HUES48 (cell line): ENCODE results near the gene SELENOH.

Source experiments
- H3K27ac ChIP-seq: one replicate; pipeline ENCODE4 v1.7.0; 2013; ENCODE audit warnings: low read depth, low read length, inconsistent platforms
- H3K27me3 ChIP-seq: 2 replicates; pipeline ENCODE4 v1.6.1; 2013; ENCODE audit warnings: mild to moderate bottlenecking, low read length; ENCODE audit not compliant: control insufficient read depth, insufficient read depth
- H3K36me3 ChIP-seq: 2 replicates; pipeline ENCODE4 v1.6.1; 2013; ENCODE audit warnings: low read length; ENCODE audit not compliant: control insufficient read depth, insufficient read depth
- H3K4me1 ChIP-seq: 2 replicates; pipeline ENCODE4 v1.6.1; 2013; ENCODE audit warnings: mild to moderate bottlenecking, low read length; ENCODE audit not compliant: control insufficient read depth, insufficient read depth
- H3K4me3 ChIP-seq: 2 replicates; pipeline ENCODE4 v1.5.1; 2013; ENCODE audit warnings: mild to moderate bottlenecking, low read depth, low read length
- H3K9ac ChIP-seq: 2 replicates; pipeline ENCODE4 v1.6.1; 2013; ENCODE audit warnings: mild to moderate bottlenecking, low read depth, low read length, moderate library complexity
- H3K9me3 ChIP-seq: 2 replicates; pipeline ENCODE4 v1.6.1; 2013; ENCODE audit warnings: low read length; ENCODE audit not compliant: control insufficient read depth, insufficient read depth

Gene SELENOH

DNA sequence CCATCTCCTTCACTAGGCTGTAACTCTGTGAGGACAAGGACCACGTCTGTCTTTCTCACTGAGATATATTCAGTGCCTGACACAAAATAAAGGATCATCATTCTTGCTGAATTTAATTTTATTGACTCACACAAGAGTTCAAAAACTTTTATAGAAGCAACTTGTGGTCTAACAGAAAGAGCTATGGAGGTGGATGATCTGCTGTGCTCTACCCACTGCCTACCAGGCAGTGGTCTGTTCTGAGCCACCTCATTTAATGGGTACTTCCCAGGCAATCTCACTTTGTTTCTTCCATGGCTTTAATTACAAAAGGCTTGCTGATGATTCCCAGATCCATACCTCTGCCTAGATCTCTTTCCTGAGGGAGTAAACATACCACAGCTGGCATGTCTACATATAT is 5.6 kb downstream of the SELENOH start:
- no peak overlapping the region for H3K9ac ChIP-seq
- peaks cover 24% of the 10 kb centered on the region for H3K36me3 ChIP-seq
- H3K27ac ChIP-seq = no peak overlapping the region
- no peak overlapping the region for H3K4me3 ChIP-seq
- H3K27me3 ChIP-seq = no peaks in the 10 kb centered on the region
- H3K4me1 ChIP-seq = peaks cover 6% of the 10 kb centered on the region; the same call in 1 of the 2 replicates
- H3K9me3 ChIP-seq = no peaks in the 10 kb centered on the region

DNA sequence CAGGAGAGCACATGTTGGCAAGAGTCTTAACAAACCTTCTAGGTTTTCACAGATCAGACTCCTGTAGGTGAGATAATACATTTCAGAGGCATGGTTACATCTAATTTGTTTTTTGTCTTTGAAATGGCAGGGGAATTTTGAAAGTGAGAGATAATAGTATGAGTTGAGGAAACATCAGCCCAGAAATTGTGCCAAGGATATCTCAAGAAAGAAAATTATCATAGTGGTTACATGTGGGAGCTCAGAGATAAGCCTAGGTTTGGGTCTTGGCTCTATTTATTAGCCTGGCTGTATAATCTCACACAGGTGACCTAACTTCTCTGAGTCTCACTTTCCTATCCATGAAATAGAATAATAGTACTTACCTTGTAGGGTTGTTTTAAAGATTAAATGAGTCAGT is 9.9 kb downstream of the SELENOH start:
- Histone ChIP-seq H3K9ac (no peak overlapping the region), H3K27me3 (no peaks in the 10 kb centered on the region), H3K27ac (no peak overlapping the region), H3K4me3 (no peak overlapping the region), H3K4me1 (peaks cover 2% of the 10 kb centered on the region; the same call in 1 of the 2 replicates), H3K9me3 (no peaks in the 10 kb centered on the region), H3K36me3 (no peaks in the 10 kb centered on the region)

DNA sequence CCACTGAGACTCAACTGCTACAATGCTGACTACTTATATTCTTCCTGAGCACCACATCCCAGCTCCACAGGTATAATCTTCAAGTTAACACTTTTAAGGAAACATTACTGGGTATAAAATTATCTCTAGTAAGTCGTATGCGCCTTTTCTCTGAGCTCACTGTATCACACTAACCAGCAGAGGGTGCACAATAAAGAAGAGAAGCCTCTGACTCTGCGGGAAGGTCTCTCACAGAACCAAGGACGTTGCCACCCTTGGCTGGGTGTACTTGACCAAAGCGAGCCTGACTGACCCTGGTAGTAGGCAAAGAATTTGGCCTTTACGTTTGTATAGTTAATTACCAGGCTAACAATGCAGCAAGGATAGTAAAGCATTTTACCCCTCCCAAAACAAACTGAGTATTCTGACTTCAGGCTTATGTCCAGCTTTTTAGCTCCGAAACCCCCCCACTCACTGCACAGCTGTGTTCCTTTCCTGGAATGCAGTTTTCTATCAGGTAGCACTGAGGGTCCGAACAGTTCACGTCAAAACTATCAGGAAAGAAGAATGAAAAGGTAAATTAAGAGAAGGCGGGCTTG is 10.5 kb downstream of the SELENOH start, which contains the start of gene BTBD18:
TSS of gene BTBD18 (minus strand) at position 144 of the 578 bp plus-strand sequence. CDS start 631 bp downstream, outside the sequence.
- no peak within 1 kb of the TSS for H3K4me3 ChIP-seq
- H3K9me3 ChIP-seq = no peaks in the 10 kb centered on the region
- H3K27me3 ChIP-seq = no peaks in the 10 kb centered on the region
- H3K27ac ChIP-seq = no peak within 1 kb of the TSS
- H3K9ac ChIP-seq = no peak within 1 kb of the TSS
- peaks cover 2% of the 10 kb centered on the region; the same call in 1 of the 2 replicates for H3K4me1 ChIP-seq
- H3K36me3 ChIP-seq = no peaks in the 10 kb centered on the region

DNA sequence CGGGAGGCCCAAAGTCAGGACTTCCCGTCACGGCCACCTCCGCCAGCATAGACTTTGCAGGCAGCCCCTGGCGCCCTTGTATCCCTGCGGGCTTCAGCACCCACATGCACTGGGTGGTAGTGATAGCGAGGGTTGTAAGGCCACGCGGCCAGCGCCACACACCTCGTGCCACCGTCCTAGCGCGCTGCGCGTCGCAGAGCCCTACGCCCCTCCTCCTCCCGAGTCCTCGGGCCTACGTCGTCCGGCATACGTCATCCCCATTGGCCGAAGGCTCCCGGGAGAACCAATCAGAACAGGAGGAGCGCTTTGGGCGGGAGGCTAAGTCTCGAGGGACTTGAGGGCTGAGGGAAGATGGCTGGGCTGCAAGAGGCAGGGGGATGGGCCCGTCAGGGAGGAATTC is 11.7 kb downstream of the SELENOH start:
- Histone ChIP-seq H3K9me3 (no peaks in the 10 kb centered on the region), H3K27me3 (no peaks in the 10 kb centered on the region), H3K9ac (no peak overlapping the region), H3K4me1 (peaks cover 2% of the 10 kb centered on the region; the same call in 1 of the 2 replicates), H3K36me3 (no peaks in the 10 kb centered on the region), H3K4me3 (no peak overlapping the region), H3K27ac (no peak overlapping the region)

DNA sequence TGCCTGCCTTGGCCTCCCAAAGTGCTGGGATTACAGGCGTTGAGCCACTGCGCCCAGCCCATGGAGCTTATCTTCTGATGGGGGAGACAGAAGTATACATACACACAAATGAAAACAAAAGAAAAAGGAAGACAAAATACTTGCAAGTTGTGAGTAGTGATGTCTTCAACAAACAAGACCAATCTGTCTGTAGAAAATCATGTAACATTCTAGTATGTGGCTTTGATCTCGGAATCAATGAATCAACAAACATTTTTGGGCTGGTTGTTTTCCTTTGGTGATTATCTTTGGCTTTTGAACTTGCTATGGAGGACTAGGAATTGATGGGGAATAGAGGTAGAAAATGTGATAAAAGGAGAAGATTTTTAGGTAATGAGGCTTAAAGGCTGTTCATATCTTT is 16.9 kb downstream of the SELENOH start:
- Histone ChIP-seq H3K4me3 (no peak overlapping the region), H3K27me3 (no peaks in the 10 kb centered on the region), H3K4me1 (0 out of 2 replicates have a peak, but pooled peaks cover 2% of the 10 kb centered on the region), H3K27ac (no peak overlapping the region), H3K9ac (no peak overlapping the region), H3K36me3 (no peaks in the 10 kb centered on the region), H3K9me3 (no peaks in the 10 kb centered on the region)

DNA sequence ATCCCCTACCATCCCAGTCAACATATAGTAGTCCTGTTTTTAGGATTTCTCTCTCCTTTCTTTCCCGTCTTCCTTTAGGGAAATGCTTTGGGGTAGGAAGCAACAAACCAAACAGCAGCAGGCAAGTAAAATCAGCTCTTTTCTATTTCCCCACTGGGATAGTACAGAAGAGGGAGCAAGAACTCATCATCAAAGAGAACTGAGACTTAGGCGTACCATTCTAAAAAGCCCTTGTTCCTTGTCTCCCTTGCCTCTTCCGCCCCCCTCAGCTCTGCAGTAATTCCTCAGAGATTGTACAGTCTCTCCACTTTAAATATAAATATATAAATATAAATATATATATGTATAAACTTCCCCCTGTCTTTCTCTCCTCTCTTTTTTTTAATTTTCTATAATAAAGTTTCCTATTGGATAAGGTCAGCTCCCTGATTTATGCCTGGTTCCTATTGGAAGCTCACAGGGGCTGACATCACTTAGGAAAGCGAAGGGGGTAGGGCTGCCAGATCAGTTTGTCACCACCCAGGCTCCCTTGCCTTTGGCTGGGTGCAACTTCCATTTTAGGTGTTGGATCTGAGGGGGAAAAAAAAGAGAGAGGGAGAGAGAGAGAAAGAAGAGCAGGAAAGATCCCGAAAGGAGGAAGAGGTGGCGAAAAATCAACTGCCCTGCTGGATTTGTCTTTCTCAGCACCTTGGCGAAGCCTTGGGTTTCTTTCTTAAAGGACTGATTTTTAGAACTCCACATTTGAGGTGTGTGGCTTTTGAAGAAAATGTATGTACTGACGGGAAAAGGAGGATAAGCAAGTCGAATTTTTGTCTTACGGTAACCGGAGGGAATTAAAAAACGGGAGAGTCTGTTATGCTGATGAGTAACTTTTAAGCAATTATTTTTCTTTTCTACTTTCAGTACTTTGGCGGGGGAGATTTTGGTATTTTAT is 20.3 kb downstream of the SELENOH start, which contains the start of gene CTNND1:
TSS of gene CTNND1 (plus strand) at position 502 of the 934 bp plus-strand sequence. CDS start 29,677 bp downstream, outside the sequence.
- Histone ChIP-seq H3K27ac (peak within 1 kb of the TSS; percentile 98), H3K4me3 (peak within 1 kb of the TSS; percentile 87), H3K27me3 (no peaks in the 10 kb centered on the region), H3K9me3 (no peaks in the 10 kb centered on the region), H3K9ac (peak within 1 kb of the TSS; percentile 96), H3K4me1 (peaks cover 19% of the 10 kb centered on the region), H3K36me3 (no peaks in the 10 kb centered on the region)

DNA sequence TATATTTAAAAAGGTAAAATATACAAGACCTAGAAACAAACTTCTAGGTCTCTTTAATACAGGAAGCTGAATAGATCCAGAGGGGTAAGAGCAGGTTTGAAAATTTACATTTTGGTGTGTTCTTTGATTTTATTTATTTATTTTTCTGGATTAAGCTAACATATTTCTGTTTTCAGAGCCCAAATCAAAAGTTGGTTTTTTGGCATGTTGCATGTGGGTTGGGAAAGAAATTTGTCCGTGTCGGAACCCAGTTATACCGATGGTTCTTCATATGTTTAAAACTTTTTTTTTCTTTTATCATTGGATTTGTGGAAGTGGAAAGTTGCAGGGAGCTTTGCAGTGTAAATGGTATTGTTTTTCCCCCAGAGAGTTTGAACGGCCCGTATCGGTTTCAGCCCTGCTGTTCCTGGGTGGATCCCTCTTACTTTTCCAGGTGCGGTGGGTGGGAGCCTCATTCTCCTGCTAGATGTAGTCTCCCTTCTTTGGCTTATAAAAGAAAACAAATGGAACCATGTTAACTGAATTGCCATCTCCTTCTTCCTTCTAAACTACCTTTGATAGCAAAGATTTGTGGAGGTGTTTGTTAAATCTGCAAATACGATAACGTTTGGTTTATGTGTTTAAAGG is 21.1 kb downstream of the SELENOH start:
- no peaks in the 10 kb centered on the region for H3K36me3 ChIP-seq
- H3K27me3 ChIP-seq = no peaks in the 10 kb centered on the region
- H3K27ac ChIP-seq = peak overlapping the region; percentile 98
- H3K9me3 ChIP-seq = no peaks in the 10 kb centered on the region
- H3K4me3 ChIP-seq = peak overlapping the region; percentile 87
- H3K4me1 ChIP-seq = peaks cover 19% of the 10 kb centered on the region
- H3K9ac ChIP-seq = peak overlapping the region; percentile 96

DNA sequence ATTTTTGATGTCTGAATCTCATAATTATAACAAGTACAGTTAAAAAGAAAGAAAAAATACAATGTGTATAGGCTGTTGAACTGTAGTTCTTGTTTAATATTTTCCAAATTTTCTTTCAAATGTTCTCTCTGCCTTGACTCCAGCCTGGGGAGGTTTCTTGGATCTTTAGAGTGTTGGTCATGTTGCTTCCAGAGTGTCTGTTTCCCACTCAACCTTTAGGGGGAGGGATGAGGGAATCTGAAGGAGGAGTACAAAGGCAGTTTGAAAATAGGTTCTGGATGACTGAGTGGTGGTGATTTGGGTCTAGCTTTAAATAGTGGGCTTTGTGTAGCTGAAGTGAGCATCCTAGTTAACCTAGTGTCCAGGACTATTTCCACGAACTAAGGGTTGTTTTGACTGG is 22.3 kb downstream of the SELENOH start:
- H3K4me3 ChIP-seq = peak overlapping the region; percentile 87
- H3K27ac ChIP-seq = peak overlapping the region; percentile 98
- no peaks in the 10 kb centered on the region for H3K9me3 ChIP-seq
- H3K4me1 ChIP-seq = peaks cover 19% of the 10 kb centered on the region
- no peaks in the 10 kb centered on the region for H3K27me3 ChIP-seq
- no peaks in the 10 kb centered on the region for H3K36me3 ChIP-seq
- H3K9ac ChIP-seq = peak overlapping the region; percentile 96

DNA sequence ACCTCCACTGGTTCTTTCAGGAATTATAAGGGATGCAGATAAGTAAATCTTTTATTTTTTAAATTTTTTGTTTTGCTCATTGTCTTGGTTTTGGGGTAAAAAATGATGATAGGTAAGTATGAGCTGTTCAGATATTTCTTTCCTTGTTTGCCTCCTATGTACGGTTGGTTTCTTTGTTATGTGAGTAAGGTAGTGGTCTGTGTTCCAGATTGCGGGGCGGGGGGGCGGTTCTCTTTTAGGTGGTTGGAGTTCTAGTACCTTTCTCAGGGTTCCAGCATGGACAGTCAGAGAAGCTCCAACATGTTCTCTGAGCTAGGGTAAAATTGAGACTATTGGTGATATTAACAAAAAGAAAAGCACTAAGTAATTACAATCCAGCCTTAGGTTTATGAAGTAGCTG is 22.7 kb downstream of the SELENOH start:
- H3K27ac ChIP-seq = no peak overlapping the region

DNA sequence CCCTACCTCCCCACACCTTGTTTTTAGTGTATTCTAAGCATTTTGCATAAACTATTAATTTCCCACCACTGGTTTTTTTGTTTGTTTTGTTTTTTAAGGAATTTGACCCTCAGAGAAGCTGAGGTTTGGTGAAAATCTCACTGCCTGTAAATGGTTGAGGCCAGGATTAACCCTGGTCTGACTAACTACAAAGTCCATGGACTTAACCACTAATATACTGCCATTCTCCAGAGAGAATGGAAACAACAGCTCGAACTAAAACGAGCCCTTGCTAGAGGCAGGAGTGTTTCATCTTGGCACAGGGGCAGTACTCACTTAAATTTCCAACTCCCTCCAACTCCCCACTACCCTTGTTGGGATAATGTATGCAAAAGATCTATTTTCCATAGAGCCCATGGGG is 23.3 kb downstream of the SELENOH start:
- peaks cover 19% of the 10 kb centered on the region for H3K4me1 ChIP-seq
- H3K9ac ChIP-seq = peak overlapping the region; percentile 96; the same call in 1 of the 2 replicates
- H3K36me3 ChIP-seq = no peaks in the 10 kb centered on the region
- peak overlapping the region; percentile 87 for H3K4me3 ChIP-seq
- H3K27me3 ChIP-seq = no peaks in the 10 kb centered on the region
- H3K27ac ChIP-seq = peak overlapping the region; percentile 43
- no peaks in the 10 kb centered on the region for H3K9me3 ChIP-seq

More for the DNA sequence above, 22.7 kb downstream of the SELENOH start:
- H3K9ac ChIP-seq = peak overlapping the region; percentile 96; the same call in 1 of the 2 replicates
- no peaks in the 10 kb centered on the region for H3K36me3 ChIP-seq
- peak overlapping the region; percentile 87 for H3K4me3 ChIP-seq
- no peaks in the 10 kb centered on the region for H3K9me3 ChIP-seq
- no peaks in the 10 kb centered on the region for H3K27me3 ChIP-seq
- H3K4me1 ChIP-seq = peaks cover 19% of the 10 kb centered on the region
